HL-60 (cell line): ENCODE measurements around the gene MAP3K5.

Experiments used
- DNase-seq, 2 experiments: peaks; one replicate each; pipeline ENCODE4 v3.0.0-alpha.2; 2010 to 2020; ENCODE audit warnings: low read depth in 1 of 2, low spot score in 1 of 2
- H3K27ac ChIP-seq: fragments of 250-450 bp; sonication (Bioruptor Pico); replicated peaks from 2 replicates; pipeline ENCODE4 v1.5.1; 2020; ENCODE audit warnings: mild to moderate bottlenecking, moderate library complexity
- H3K27me3 ChIP-seq: fragments of 250-450 bp; sonication (Bioruptor Pico); 2 replicates; pipeline ENCODE4 v1.5.1; 2021; ENCODE audit warnings: mild to moderate bottlenecking, moderate library complexity; ENCODE audit not compliant: insufficient read depth, poor library complexity, severe bottlenecking
- H3K4me3 ChIP-seq: replicated peaks from 2 replicates; pipeline ENCODE4 v1.5.1; 2011; ENCODE audit warnings: mild to moderate bottlenecking, control low read depth, low read length; ENCODE audit not compliant: insufficient read depth
- GABPA ChIP-seq: IDR thresholded peaks from 2 replicates; pipeline ENCODE4 v1.6.1; 2012; ENCODE audit warnings: low read depth
- POLR2AphosphoS5 ChIP-seq: IDR thresholded peaks from 2 replicates; pipeline ENCODE4 v1.6.1; 2012; ENCODE audit warnings: low read depth
- SPI1 ChIP-seq: IDR thresholded peaks from 2 replicates; pipeline ENCODE4 v1.6.1; 2012; ENCODE audit warnings: low read depth, mild to moderate bottlenecking, borderline replicate concordance
- TF ChIP-seq, protein P1 (sequence below): IDR thresholded peaks from one replicate; pipeline ENCODE4 v1.5.1; 2011; ENCODE audit warnings: low read length, control low read depth, inconsistent platforms; ENCODE audit not compliant: insufficient read depth
- TF ChIP-seq, protein P2 (sequence below): IDR thresholded peaks from 2 replicates; pipeline ENCODE4 v1.6.1; 2012; ENCODE audit warnings: low read depth; ENCODE audit not compliant: insufficient replicate concordance

MAP3K5 gene

DNA sequence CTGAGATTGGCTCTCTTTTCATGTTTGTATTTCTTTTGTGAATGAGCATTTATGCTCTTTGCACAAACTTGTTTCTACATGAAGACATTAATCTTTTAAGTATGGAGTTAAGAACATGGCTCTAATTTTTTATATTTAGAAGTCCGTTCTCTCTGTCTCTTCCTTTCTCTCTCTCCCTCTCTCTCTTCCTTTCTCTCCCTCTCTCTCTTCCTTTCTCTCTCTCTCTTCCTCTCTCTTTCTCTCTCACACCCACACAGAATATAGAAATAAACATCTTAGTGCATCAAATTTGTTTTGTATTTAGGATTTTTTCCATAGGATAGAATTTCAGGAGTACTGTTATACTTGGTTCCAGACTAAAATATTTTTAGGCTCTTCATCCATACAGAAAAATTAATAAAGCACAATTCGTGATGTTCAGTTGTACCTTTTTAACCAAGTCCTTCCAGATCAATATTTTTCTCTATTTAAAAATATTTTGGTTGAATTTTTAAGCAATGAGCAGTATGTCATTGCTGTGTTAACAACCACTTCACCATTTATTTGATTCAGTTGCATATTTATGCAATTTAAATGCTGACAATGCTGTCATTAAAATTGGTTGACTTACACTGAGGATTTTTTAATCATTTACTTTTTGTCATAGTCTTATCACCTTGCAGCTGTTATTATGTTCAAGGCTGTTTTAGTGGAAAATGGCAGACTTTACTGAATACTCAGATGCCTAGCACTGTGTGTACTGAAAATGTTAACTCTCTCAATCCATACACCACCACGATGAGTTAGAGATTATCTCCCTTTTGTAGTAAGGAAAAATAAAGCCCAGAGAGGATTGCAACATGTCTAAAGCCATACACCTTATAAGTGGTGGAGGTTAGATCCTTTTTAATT is 129.7 kb downstream of the MAP3K5 start:
- Histone ChIP-seq H3K4me3 (no peak overlapping the region), H3K27ac (no peak overlapping the region), H3K27me3 (no peaks in the 10 kb centered on the region)
- no peak for DNase-seq
- TF ChIP-seq GABPA (no peak), SPI1 (no peak)

DNA sequence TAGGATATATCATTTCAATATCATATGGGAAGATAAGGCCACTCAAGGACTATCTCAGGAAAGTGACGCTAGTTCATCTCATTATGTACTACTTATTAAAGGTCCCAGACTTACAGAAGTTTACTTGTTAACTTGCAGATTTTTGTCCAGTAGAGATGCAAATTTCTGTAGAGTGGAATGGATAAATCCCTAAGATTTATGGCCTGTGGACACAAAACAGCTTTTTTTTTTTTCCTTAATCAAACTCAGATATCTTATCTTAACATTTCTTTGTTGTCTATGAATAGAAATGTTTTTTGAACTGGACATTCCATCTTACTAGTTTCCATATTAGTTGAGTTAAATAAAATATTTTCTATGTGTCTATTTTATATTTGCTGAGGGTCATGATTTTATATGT is 131.6 kb downstream of the MAP3K5 start:
- no peak for DNase-seq
- Histone ChIP-seq H3K27ac (no peak overlapping the region), H3K27me3 (no peaks in the 10 kb centered on the region), H3K4me3 (no peak overlapping the region)
- TF ChIP-seq, protein P1, sequence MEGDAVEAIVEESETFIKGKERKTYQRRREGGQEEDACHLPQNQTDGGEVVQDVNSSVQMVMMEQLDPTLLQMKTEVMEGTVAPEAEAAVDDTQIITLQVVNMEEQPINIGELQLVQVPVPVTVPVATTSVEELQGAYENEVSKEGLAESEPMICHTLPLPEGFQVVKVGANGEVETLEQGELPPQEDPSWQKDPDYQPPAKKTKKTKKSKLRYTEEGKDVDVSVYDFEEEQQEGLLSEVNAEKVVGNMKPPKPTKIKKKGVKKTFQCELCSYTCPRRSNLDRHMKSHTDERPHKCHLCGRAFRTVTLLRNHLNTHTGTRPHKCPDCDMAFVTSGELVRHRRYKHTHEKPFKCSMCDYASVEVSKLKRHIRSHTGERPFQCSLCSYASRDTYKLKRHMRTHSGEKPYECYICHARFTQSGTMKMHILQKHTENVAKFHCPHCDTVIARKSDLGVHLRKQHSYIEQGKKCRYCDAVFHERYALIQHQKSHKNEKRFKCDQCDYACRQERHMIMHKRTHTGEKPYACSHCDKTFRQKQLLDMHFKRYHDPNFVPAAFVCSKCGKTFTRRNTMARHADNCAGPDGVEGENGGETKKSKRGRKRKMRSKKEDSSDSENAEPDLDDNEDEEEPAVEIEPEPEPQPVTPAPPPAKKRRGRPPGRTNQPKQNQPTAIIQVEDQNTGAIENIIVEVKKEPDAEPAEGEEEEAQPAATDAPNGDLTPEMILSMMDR, result no peak
- TF ChIP-seq, protein P2, sequence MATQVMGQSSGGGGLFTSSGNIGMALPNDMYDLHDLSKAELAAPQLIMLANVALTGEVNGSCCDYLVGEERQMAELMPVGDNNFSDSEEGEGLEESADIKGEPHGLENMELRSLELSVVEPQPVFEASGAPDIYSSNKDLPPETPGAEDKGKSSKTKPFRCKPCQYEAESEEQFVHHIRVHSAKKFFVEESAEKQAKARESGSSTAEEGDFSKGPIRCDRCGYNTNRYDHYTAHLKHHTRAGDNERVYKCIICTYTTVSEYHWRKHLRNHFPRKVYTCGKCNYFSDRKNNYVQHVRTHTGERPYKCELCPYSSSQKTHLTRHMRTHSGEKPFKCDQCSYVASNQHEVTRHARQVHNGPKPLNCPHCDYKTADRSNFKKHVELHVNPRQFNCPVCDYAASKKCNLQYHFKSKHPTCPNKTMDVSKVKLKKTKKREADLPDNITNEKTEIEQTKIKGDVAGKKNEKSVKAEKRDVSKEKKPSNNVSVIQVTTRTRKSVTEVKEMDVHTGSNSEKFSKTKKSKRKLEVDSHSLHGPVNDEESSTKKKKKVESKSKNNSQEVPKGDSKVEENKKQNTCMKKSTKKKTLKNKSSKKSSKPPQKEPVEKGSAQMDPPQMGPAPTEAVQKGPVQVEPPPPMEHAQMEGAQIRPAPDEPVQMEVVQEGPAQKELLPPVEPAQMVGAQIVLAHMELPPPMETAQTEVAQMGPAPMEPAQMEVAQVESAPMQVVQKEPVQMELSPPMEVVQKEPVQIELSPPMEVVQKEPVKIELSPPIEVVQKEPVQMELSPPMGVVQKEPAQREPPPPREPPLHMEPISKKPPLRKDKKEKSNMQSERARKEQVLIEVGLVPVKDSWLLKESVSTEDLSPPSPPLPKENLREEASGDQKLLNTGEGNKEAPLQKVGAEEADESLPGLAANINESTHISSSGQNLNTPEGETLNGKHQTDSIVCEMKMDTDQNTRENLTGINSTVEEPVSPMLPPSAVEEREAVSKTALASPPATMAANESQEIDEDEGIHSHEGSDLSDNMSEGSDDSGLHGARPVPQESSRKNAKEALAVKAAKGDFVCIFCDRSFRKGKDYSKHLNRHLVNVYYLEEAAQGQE, result no peak
- no peak for TF ChIP-seq GABPA
- no peak for TF ChIP-seq SPI1
- TF ChIP-seq POLR2AphosphoS5, result no peak

DNA sequence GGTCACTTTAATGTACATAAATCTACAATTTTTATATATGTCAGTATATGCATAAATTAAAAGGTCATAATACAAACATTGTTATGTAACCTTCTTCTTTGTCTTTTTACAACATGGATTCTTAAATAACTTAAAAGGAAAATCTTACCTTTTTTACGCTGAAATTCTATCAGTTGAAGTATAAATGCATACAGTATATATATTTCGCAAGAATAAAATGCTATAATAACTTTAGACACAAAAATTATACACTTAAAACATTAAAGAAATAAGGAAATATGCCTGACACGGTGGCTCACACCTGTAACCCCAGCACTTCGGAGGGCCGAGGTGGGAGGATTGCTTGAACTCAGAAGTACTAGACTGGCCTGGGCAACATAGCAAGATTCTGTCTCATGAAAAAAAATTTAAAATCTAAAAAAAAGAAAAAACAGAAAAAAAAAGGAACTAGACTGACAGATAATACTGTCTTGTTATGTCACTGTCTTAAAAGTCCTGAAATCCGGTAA is 132.2 kb downstream of the MAP3K5 start:
- Histone ChIP-seq H3K4me3 (no peak overlapping the region), H3K27ac (no peak overlapping the region), H3K27me3 (no peaks in the 10 kb centered on the region)
- TF ChIP-seq, protein P1, result no peak
- TF ChIP-seq SPI1, result no peak
- TF ChIP-seq POLR2AphosphoS5, result no peak
- TF ChIP-seq GABPA, result no peak
- TF ChIP-seq, protein P2, result no peak
- DNase-seq, result no peak

DNA sequence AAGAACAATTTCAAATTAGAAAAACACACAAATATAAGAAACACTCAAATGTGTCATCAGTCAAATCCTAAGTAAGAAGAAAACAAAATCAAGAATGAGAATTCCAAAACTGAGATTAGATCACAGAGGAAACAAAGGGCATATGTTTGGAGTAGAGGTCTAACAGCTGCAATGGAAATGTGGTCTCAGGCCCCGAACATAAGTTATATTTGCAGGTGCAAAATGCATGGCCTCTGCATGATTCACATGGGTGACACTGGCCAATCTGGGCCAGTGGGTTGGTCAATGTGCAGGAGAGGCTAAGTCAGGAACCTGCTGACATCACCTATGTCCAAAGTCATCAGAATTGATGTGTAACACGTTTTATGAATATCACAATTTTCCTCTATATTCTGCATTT is 133.6 kb downstream of the MAP3K5 start:
- TF ChIP-seq POLR2AphosphoS5 (no peak), SPI1 (no peak), GABPA (no peak)
- TF ChIP-seq, protein P1, result no peak
- TF ChIP-seq, protein P2, result no peak
- Histone ChIP-seq H3K27me3 (no peaks in the 10 kb centered on the region), H3K4me3 (no peak overlapping the region), H3K27ac (no peak overlapping the region)
- DNase-seq, result no peak
